ENCODE measurements around the gene KISS1R. TPM values are rescaled to one million over a fixed set of nuclear protein-coding genes. Genes with fewer than 3 reads are reported as not detected.

Gene KISS1R
- polyA plus RNA-seq, 4 donors = 0.25 to 0.55 TPM; not detected in 2

- Histone ChIP-seq H3K27me3 (ENCODE audit: control insufficient read depth in 3 of 3, insufficient read depth in 3 of 3, low read length in 3 of 3) (no peaks in the 10 kb centered on the region), H3K4me1 (ENCODE audit: control insufficient read depth in 3 of 3, insufficient read depth in 2 of 3, low read depth in 1 of 3, low read length in 2 of 3) (peaks cover 0 to 32% (median 0%) of the 10 kb centered on the region in 3 donors), H3K36me3 (ENCODE audit: control insufficient read depth in 3 of 3, insufficient read depth in 2 of 3, low read depth in 1 of 3, low read length in 3 of 3) (peaks cover 0 to 60% (median 0%) of the 10 kb centered on the region in 3 donors), H3K27ac (ENCODE audit: low read depth in 1 of 3, low read length in 2 of 3) (peak overlapping the region in 2 of 3 donors; percentile 42 to 99), H3K9me3 (ENCODE audit: control insufficient read depth in 2 of 2, insufficient read depth in 1 of 2, low read depth in 1 of 2, low read length in 1 of 2) (no peaks in the 10 kb centered on the region), H3K4me3 (ENCODE audit: low read depth in 1 of 3, low read length in 3 of 3) (peak overlapping the region; percentile 77 to 99 (median 88))
- 8 to 25% (median 13%) methylated on average over 10 to 15 of the region's 15 CpGs for WGBS, 3 donors
- DNase-seq (peak in 1 of 2 donors; percentile 81), FAIRE-seq (no peak)
Observed at GRCh38 chr19:927351-927779, 10.2 kb downstream of the KISS1R start.

GRCh38 chr19:927780-928401 is 10.8 kb downstream of the KISS1R start:
- WGBS, 3 donors = 70 to 83% (median 73%) methylated on average over 12 of the region's 12 CpGs
- FAIRE-seq (no peak), DNase-seq (peak in 1 of 2 donors; percentile 90)
- H3K36me3 ChIP-seq (ENCODE audit: control insufficient read depth in 3 of 3, insufficient read depth in 2 of 3, low read depth in 1 of 3, low read length in 3 of 3) = peaks cover 0 to 66% (median 0%) of the 10 kb centered on the region in 3 donors
- peak overlapping the region in 1 of 3 donors; percentile 99 for H3K4me3 ChIP-seq (ENCODE audit: low read depth in 1 of 3, low read length in 3 of 3)
- H3K9me3 ChIP-seq (ENCODE audit: control insufficient read depth in 2 of 2, insufficient read depth in 1 of 2, low read depth in 1 of 2, low read length in 1 of 2) = no peaks in the 10 kb centered on the region
- peak overlapping the region in 1 of 3 donors; percentile 99 for H3K27ac ChIP-seq (ENCODE audit: low read depth in 1 of 3, low read length in 2 of 3)
- peaks cover 0 to 38% (median 3%) of the 10 kb centered on the region in 3 donors for H3K4me1 ChIP-seq (ENCODE audit: control insufficient read depth in 3 of 3, insufficient read depth in 2 of 3, low read depth in 1 of 3, low read length in 2 of 3)
- no peaks in the 10 kb centered on the region for H3K27me3 ChIP-seq (ENCODE audit: control insufficient read depth in 3 of 3, insufficient read depth in 3 of 3, low read length in 3 of 3)

- WGBS, 3 donors = 78 to 84% (median 82%) methylated on average over 18 of the region's 18 CpGs
- no peaks in the 10 kb centered on the region for H3K9me3 ChIP-seq (ENCODE audit: control insufficient read depth in 2 of 2, insufficient read depth in 1 of 2, low read depth in 1 of 2, low read length in 1 of 2)
- peaks cover 0 to 67% (median 0%) of the 10 kb centered on the region in 3 donors for H3K36me3 ChIP-seq (ENCODE audit: control insufficient read depth in 3 of 3, insufficient read depth in 2 of 3, low read depth in 1 of 3, low read length in 3 of 3)
- DNase-seq (peak in 1 of 2 donors; percentile 94), FAIRE-seq (no peak)
- H3K4me1 ChIP-seq (ENCODE audit: control insufficient read depth in 3 of 3, insufficient read depth in 2 of 3, low read depth in 1 of 3, low read length in 2 of 3) = peaks cover 0 to 43% (median 6%) of the 10 kb centered on the region in 3 donors
- H3K27me3 ChIP-seq (ENCODE audit: control insufficient read depth in 3 of 3, insufficient read depth in 3 of 3, low read length in 3 of 3) = no peaks in the 10 kb centered on the region
- peak overlapping the region in 1 of 3 donors; percentile 99 for H3K27ac ChIP-seq (ENCODE audit: low read depth in 1 of 3, low read length in 2 of 3)
- peak overlapping the region in 1 of 3 donors; percentile 99 for H3K4me3 ChIP-seq (ENCODE audit: low read depth in 1 of 3, low read length in 3 of 3)
Observed at GRCh38 chr19:928471-929202, 11.5 kb downstream of the KISS1R start.

- Histone ChIP-seq H3K27me3 (ENCODE audit: control insufficient read depth in 3 of 3, insufficient read depth in 3 of 3, low read length in 3 of 3) (no peaks in the 10 kb centered on the region), H3K9me3 (ENCODE audit: control insufficient read depth in 2 of 2, insufficient read depth in 1 of 2, low read depth in 1 of 2, low read length in 1 of 2) (no peaks in the 10 kb centered on the region), H3K4me1 (ENCODE audit: control insufficient read depth in 3 of 3, insufficient read depth in 2 of 3, low read depth in 1 of 3, low read length in 2 of 3) (peaks cover 0 to 43% (median 6%) of the 10 kb centered on the region in 3 donors), H3K4me3 (ENCODE audit: low read depth in 1 of 3, low read length in 3 of 3) (peak overlapping the region in 1 of 3 donors; percentile 30), H3K36me3 (ENCODE audit: control insufficient read depth in 3 of 3, insufficient read depth in 2 of 3, low read depth in 1 of 3, low read length in 3 of 3) (peaks cover 0 to 69% (median 0%) of the 10 kb centered on the region in 3 donors), H3K27ac (ENCODE audit: low read depth in 1 of 3, low read length in 2 of 3) (peak overlapping the region in 1 of 3 donors; percentile 99)
- WGBS, 3 donors = 91 to 95% (median 94%) methylated on average over 25 to 51 of the region's 51 CpGs
- DNase-seq (no peak), FAIRE-seq (no peak)
Observed at GRCh38 chr19:929203-929890, 12.2 kb downstream of the KISS1R start.

GRCh38 chr19:929891-930258 is 12.7 kb downstream of the KISS1R start:
- no peak for FAIRE-seq
- no peaks in the 10 kb centered on the region for H3K9me3 ChIP-seq (ENCODE audit: control insufficient read depth in 2 of 2, insufficient read depth in 1 of 2, low read depth in 1 of 2, low read length in 1 of 2)
- WGBS, 3 donors = 94 to 98% (median 96%) methylated on average over 6 of the region's 6 CpGs
- no peak for DNase-seq
- no peaks in the 10 kb centered on the region for H3K27me3 ChIP-seq (ENCODE audit: control insufficient read depth in 3 of 3, insufficient read depth in 3 of 3, low read length in 3 of 3)
- peaks cover 0 to 75% (median 0%) of the 10 kb centered on the region in 3 donors for H3K36me3 ChIP-seq (ENCODE audit: control insufficient read depth in 3 of 3, insufficient read depth in 2 of 3, low read depth in 1 of 3, low read length in 3 of 3)
- peaks cover 0 to 43% (median 6%) of the 10 kb centered on the region in 3 donors for H3K4me1 ChIP-seq (ENCODE audit: control insufficient read depth in 3 of 3, insufficient read depth in 2 of 3, low read depth in 1 of 3, low read length in 2 of 3)
- H3K4me3 ChIP-seq (ENCODE audit: low read depth in 1 of 3, low read length in 3 of 3) = peak overlapping the region in 1 of 3 donors; percentile 7
- H3K27ac ChIP-seq (ENCODE audit: low read depth in 1 of 3, low read length in 2 of 3) = peak overlapping the region in 1 of 3 donors; percentile 69

- Histone ChIP-seq H3K4me3 (ENCODE audit: low read depth in 1 of 3, low read length in 3 of 3) (peak overlapping the region in 1 of 3 donors; percentile 37), H3K9me3 (ENCODE audit: control insufficient read depth in 2 of 2, insufficient read depth in 1 of 2, low read depth in 1 of 2, low read length in 1 of 2) (peaks cover 0 to 1% of the 10 kb centered on the region in 2 donors), H3K27ac (ENCODE audit: low read depth in 1 of 3, low read length in 2 of 3) (peak overlapping the region in 2 of 3 donors; percentile 5 to 55), H3K36me3 (ENCODE audit: control insufficient read depth in 3 of 3, insufficient read depth in 2 of 3, low read depth in 1 of 3, low read length in 3 of 3) (peaks cover 0 to 96% (median 0%) of the 10 kb centered on the region in 3 donors), H3K27me3 (ENCODE audit: control insufficient read depth in 3 of 3, insufficient read depth in 3 of 3, low read length in 3 of 3) (no peaks in the 10 kb centered on the region), H3K4me1 (ENCODE audit: control insufficient read depth in 3 of 3, insufficient read depth in 2 of 3, low read depth in 1 of 3, low read length in 2 of 3) (peaks cover 0 to 47% (median 6%) of the 10 kb centered on the region in 3 donors)
- WGBS, 3 donors = 86 to 92% (median 90%) methylated on average over 24 to 32 of the region's 32 CpGs
- DNase-seq (no peak), FAIRE-seq (no peak)
Observed at GRCh38 chr19:931860-932647, 14.9 kb downstream of the KISS1R start.

- peak overlapping the region in 1 of 3 donors; percentile 37 for H3K4me3 ChIP-seq (ENCODE audit: low read depth in 1 of 3, low read length in 3 of 3)
- H3K4me1 ChIP-seq (ENCODE audit: control insufficient read depth in 3 of 3, insufficient read depth in 2 of 3, low read depth in 1 of 3, low read length in 2 of 3) = peaks cover 0 to 47% (median 6%) of the 10 kb centered on the region in 3 donors
- H3K9me3 ChIP-seq (ENCODE audit: control insufficient read depth in 2 of 2, insufficient read depth in 1 of 2, low read depth in 1 of 2, low read length in 1 of 2) = peaks cover 0 to 4% of the 10 kb centered on the region in 2 donors
- peak overlapping the region in 2 of 3 donors; percentile 5 to 83 for H3K27ac ChIP-seq (ENCODE audit: low read depth in 1 of 3, low read length in 2 of 3)
- DNase-seq = peak in 1 of 2 donors; percentile 64
- FAIRE-seq = no peak
- no peaks in the 10 kb centered on the region for H3K27me3 ChIP-seq (ENCODE audit: control insufficient read depth in 3 of 3, insufficient read depth in 3 of 3, low read length in 3 of 3)
- 44 to 73% (median 67%) methylated on average over 45 to 54 of the region's 54 CpGs for WGBS, 3 donors
- peaks cover 0 to 97% (median 0%) of the 10 kb centered on the region in 3 donors for H3K36me3 ChIP-seq (ENCODE audit: control insufficient read depth in 3 of 3, insufficient read depth in 2 of 3, low read depth in 1 of 3, low read length in 3 of 3)
Observed at GRCh38 chr19:932648-933552, 15.8 kb downstream of the KISS1R start.
